HUES48 (cell line): ENCODE results near the gene COL25A1.
"Not testable (repeated sequence)": the region's sequence is repeated elsewhere in the genome, so short reads cannot be mapped to it uniquely, and the experiment has no call there.

Experiments
- H3K27ac ChIP-seq: one replicate; pipeline ENCODE4 v1.7.0; 2013; ENCODE audit warnings: low read depth, low read length, inconsistent platforms
- H3K27me3 ChIP-seq: 2 replicates; pipeline ENCODE4 v1.6.1; 2013; ENCODE audit warnings: mild to moderate bottlenecking, low read length; ENCODE audit not compliant: control insufficient read depth, insufficient read depth
- H3K36me3 ChIP-seq: 2 replicates; pipeline ENCODE4 v1.6.1; 2013; ENCODE audit warnings: low read length; ENCODE audit not compliant: control insufficient read depth, insufficient read depth
- H3K4me1 ChIP-seq: 2 replicates; pipeline ENCODE4 v1.6.1; 2013; ENCODE audit warnings: mild to moderate bottlenecking, low read length; ENCODE audit not compliant: control insufficient read depth, insufficient read depth
- H3K4me3 ChIP-seq: 2 replicates; pipeline ENCODE4 v1.5.1; 2013; ENCODE audit warnings: mild to moderate bottlenecking, low read depth, low read length
- H3K9ac ChIP-seq: 2 replicates; pipeline ENCODE4 v1.6.1; 2013; ENCODE audit warnings: mild to moderate bottlenecking, low read depth, low read length, moderate library complexity
- H3K9me3 ChIP-seq: 2 replicates; pipeline ENCODE4 v1.6.1; 2013; ENCODE audit warnings: low read length; ENCODE audit not compliant: control insufficient read depth, insufficient read depth

The COL25A1 gene

DNA sequence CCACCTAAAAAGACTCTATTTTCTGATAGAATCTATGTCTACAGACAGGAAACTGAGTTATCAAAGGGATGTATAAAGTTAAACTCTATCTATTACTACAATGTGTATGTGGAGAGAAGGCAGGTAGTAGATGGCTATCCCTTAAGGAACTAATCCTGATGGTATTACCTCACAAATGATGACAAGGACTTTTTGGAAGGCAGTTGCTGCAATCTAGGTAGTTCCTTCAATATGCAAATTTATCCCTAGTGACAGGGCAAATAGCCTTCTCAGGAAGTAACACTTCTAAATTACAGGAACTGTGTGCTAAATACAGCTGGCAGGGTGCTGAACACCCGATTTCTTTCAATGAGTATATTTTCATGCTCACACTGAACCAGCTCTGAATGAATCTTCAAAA, 177.4 kb downstream of the COL25A1 start:
- peaks cover 9% of the 10 kb centered on the region for H3K4me1 ChIP-seq
- H3K9ac ChIP-seq: no peak overlapping the region
- peak overlapping the region; percentile 15 for H3K27ac ChIP-seq
- H3K36me3 ChIP-seq: no peaks in the 10 kb centered on the region
- no peaks in the 10 kb centered on the region for H3K27me3 ChIP-seq
- H3K4me3 ChIP-seq: no peak overlapping the region
- H3K9me3 ChIP-seq: no peaks in the 10 kb centered on the region

DNA sequence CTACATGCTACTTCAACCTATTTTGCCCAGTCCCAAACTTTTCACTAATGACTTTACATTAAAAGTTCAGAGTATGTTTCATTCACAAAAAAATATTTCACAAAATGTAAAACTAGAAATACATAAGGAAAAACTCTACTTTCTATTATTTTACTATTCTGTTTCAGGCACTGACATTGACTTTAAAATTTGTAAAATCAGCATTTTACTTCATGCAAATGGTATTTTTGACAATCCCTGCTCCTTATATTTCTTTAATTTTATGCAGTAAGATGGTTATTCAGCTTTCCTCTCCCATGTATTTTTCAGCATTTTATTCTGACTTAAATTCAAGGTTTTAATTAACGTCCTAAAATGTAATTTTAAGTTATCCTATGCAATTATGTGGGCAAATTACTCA, 178.5 kb downstream of the COL25A1 start:
- H3K27me3 ChIP-seq: no peaks in the 10 kb centered on the region
- peaks cover 9% of the 10 kb centered on the region for H3K4me1 ChIP-seq
- H3K9me3 ChIP-seq: no peaks in the 10 kb centered on the region
- H3K27ac ChIP-seq: no peak overlapping the region
- H3K4me3 ChIP-seq: no peak overlapping the region
- no peaks in the 10 kb centered on the region for H3K36me3 ChIP-seq
- no peak overlapping the region for H3K9ac ChIP-seq

DNA sequence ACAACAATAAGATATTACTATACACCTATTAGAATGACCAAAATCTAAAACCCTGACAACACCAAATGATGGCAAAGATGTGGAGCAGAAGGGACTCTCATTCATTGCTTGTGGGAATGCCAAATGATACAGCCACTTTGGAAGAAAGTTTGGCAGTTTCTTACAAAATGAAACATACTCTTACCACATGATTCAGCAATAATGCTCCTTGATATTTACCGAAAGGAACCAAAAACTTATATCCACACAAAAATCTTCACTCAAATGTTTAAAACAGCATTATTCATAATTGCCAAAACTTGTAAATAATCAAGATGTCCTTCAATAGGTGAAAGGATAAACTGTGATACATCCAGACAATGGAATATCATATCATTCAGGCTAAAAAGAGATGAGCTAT, 180.9 kb downstream of the COL25A1 start:
- peaks cover 9% of the 10 kb centered on the region for H3K4me1 ChIP-seq
- no peaks in the 10 kb centered on the region for H3K9me3 ChIP-seq
- no peak overlapping the region for H3K27ac ChIP-seq
- H3K36me3 ChIP-seq: no peaks in the 10 kb centered on the region
- H3K9ac ChIP-seq: no peak overlapping the region
- H3K4me3 ChIP-seq: no peak overlapping the region
- no peaks in the 10 kb centered on the region for H3K27me3 ChIP-seq

DNA sequence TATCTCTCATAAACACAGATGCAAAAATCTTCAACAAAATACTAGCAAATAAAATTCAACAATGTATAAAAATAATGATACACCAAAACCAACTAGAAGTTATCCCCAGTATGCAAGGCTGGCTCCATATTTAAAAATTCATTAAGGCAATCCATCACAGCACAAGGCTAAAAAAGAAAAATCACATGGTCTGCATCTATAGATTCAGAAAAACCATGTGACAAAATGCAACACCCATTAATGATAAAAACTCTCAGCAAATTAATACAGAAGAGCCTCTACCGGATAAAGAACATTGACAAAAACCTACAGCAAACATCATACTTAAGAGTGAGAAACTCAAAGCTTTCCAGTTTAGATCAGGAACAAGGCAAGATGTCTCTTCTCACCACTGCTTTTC, 182.6 kb downstream of the COL25A1 start:
- no peaks in the 10 kb centered on the region for H3K27me3 ChIP-seq

GRCh38 chr4:109118635-109119034, 183.8 kb downstream of the COL25A1 start:
- Histone ChIP-seq H3K4me1 (no peaks in the 10 kb centered on the region), H3K9me3 (no peaks in the 10 kb centered on the region), H3K27me3 (no peaks in the 10 kb centered on the region), H3K27ac (no peak overlapping the region), H3K9ac (no peak overlapping the region), H3K4me3 (no peak overlapping the region), H3K36me3 (no peaks in the 10 kb centered on the region)

More for the DNA sequence above, 182.6 kb downstream of the COL25A1 start:
- Histone ChIP-seq H3K27ac (no peak overlapping the region), H3K4me1 (peaks cover 2% of the 10 kb centered on the region), H3K9ac (no peak overlapping the region), H3K36me3 (no peaks in the 10 kb centered on the region), H3K9me3 (no peaks in the 10 kb centered on the region), H3K4me3 (no peak overlapping the region)

GRCh38 chr4:109114501-109114900, 188.0 kb downstream of the COL25A1 start:
- Histone ChIP-seq H3K9me3 (no peaks in the 10 kb centered on the region), H3K27me3 (no peaks in the 10 kb centered on the region), H3K4me1 (no peaks in the 10 kb centered on the region), H3K4me3 (no peak overlapping the region), H3K9ac (no peak overlapping the region), H3K36me3 (no peaks in the 10 kb centered on the region), H3K27ac (no peak overlapping the region)

GRCh38 chr4:109113521-109113920, 188.9 kb downstream of the COL25A1 start:
- Histone ChIP-seq H3K4me3 (no peak overlapping the region), H3K36me3 (no peaks in the 10 kb centered on the region), H3K9me3 (no peaks in the 10 kb centered on the region), H3K4me1 (no peaks in the 10 kb centered on the region), H3K27ac (no peak overlapping the region), H3K9ac (no peak overlapping the region), H3K27me3 (no peaks in the 10 kb centered on the region)

DNA sequence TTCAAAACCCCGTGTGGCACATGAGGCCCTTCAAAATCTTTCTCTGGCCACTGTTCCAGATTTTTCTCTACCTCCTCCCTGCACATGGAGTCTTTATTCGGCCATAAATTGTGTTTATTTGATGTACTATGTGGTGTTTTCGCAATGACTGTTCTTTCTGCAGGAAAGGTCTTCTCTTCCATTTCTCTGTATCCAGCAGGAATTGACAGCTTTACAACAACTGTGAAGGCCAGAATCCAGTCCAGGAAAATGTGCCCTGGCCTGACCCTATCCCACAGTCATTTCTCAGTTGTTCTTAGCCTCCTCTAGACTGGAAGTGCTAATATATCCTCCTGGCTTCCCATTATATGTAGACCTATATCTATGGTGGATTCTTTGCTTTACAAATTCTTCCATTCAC, 191.4 kb downstream of the COL25A1 start:
- Histone ChIP-seq H3K4me3 (no peak overlapping the region), H3K27me3 (no peaks in the 10 kb centered on the region), H3K27ac (no peak overlapping the region), H3K9me3 (no peaks in the 10 kb centered on the region), H3K4me1 (no peaks in the 10 kb centered on the region), H3K9ac (no peak overlapping the region), H3K36me3 (no peaks in the 10 kb centered on the region)

- not testable (repeated sequence) for H3K9ac ChIP-seq, H3K27ac ChIP-seq, H3K36me3 ChIP-seq, H3K4me1 ChIP-seq, H3K4me3 ChIP-seq, H3K9me3 ChIP-seq, H3K27me3 ChIP-seq
Measured at GRCh38 chr4:109108215-109108614, 194.2 kb downstream of the COL25A1 start.

- Histone ChIP-seq H3K27ac (no peak overlapping the region), H3K4me1 (no peaks in the 10 kb centered on the region), H3K4me3 (no peak overlapping the region), H3K9me3 (no peaks in the 10 kb centered on the region), H3K36me3 (no peaks in the 10 kb centered on the region), H3K9ac (no peak overlapping the region), H3K27me3 (no peaks in the 10 kb centered on the region)
Measured at GRCh38 chr4:109094056-109094455, 208.4 kb downstream of the COL25A1 start.

GRCh38 chr4:109091727-109092409, 210.6 kb downstream of the COL25A1 start:
- H3K4me1 ChIP-seq: 0 out of 2 replicates have a peak, but pooled peaks cover 3% of the 10 kb centered on the region

More at GRCh38 chr4:109091727-109092409, 210.6 kb downstream of the COL25A1 start:
- no peak overlapping the region for H3K4me3 ChIP-seq
- H3K36me3 ChIP-seq: no peaks in the 10 kb centered on the region
- no peaks in the 10 kb centered on the region for H3K27me3 ChIP-seq
- no peak overlapping the region for H3K9ac ChIP-seq
- H3K9me3 ChIP-seq: no peaks in the 10 kb centered on the region
- H3K27ac ChIP-seq: no peak overlapping the region
